ENCODE measurements around the gene CCL22.

GRCh38 chr16:57352636-57353047 is 5.9 kb upstream of the CCL22 start:
- no peak for TF ChIP-seq POLR2AphosphoS5 (IDR thresholded peaks at IDR 0.05; ENCODE audit: borderline replicate concordance, low read depth, low read length)
- no peak for TF ChIP-seq EZH2 (IDR thresholded peaks at IDR 0.05)
- TF ChIP-seq FOXP2 (optimal IDR thresholded peaks at IDR 0.05; ENCODE audit: control extremely low read depth, extremely low read length, insufficient read depth) = no peak
